Neural progenitor cell (in vitro differentiated cells): ENCODE results near the gene RNF115.

Experiments used
- CTCF ChIP-seq: fragments of 200-600 bp; sonication (generic); IDR thresholded peaks from 2 replicates; pipeline ENCODE4 v1.5.1; 2017; ENCODE audit warnings: antibody characterized with exemption, mild to moderate bottlenecking
- EZH2 ChIP-seq: fragments of 200-600 bp; sonication (generic); IDR thresholded peaks from 2 replicates; pipeline ENCODE4 v1.6.1; 2017; ENCODE audit warnings: antibody characterized with exemption, mild to moderate bottlenecking, moderate library complexity
- EZH2phosphoT487 ChIP-seq: fragments of 200-600 bp; sonication (generic); IDR thresholded peaks from 2 replicates; pipeline ENCODE4 v1.6.1; 2017; ENCODE audit warnings: antibody characterized with exemption

- TF ChIP-seq CTCF (no peak), EZH2 (no peak), EZH2phosphoT487 (no peak)
These were observed 131.0 kb downstream of the RNF115 start for GRCh38 chr1:145692785-145693443.
